ENCODE measurements around the gene S100A10.

Gene S100A10, protein sequence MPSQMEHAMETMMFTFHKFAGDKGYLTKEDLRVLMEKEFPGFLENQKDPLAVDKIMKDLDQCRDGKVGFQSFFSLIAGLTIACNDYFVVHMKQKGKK

DNA sequence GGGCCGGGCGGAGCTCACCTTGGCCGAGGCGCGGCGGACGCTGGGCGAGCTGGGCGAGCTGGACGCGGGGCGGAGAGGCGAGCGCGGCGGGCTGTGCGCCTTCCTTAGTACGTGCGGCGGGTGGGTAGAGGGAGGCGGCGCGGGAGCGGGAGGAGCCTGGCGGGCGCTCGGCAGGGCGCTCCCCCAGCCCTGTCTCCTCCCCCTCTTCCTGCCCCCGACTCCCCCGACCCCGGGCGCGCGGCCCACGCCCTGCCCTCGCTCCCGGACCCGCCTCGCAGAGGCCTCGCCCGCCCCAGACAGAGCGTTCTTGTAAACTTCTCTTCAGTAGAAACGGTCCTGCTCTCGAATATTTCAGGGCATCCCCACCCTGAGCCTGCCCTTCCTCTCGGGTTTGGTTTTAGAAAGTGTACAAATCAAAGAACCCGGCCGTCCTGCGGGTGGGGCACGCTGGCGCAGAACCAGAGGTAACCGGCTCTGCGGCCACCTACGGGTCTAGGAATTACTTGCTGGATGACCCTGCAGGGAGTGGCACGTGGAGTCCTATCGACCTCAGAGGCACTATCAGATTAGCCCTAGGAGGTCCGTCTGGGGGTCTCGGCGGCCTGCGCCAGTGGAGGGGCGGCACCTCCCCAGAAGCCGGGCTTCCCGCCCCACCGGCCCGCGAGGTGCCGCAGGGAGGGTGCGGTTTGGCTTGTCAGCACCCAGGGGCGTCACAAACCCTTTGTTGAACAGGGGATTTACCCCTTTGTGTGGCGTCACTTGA lies at the start of gene S100A10:
Gene S100A10 (minus strand): TSS at position 126 of the 763 bp plus-strand sequence. CDS start 7,629 bp downstream, outside the sequence.
- peak; percentile 53 to 68 for DNase-seq (ENCODE audit: extremely low read depth in 1 of 2, low read depth in 1 of 2)

DNA sequence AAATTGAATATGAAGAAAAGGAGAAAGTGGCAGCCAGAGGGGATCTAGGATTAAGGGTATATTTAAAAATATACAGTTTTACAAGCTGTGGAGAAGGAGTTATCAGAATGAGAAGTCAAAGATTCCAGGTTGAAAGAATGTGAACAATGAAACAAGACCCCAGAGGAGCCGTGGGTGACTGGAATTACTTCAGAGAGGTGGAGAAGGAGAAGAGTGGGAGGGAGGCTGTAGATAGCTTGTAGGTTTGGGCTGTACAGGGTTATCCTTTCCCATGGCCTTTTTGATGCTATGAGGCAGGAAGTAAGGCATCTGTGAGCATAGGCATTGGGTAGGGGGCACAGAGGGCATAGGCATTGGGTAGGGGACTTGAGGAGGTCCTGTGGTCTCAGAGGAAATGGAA lies 48.4 kb upstream of the S100A10 start:
- no peak for DNase-seq (ENCODE audit: extremely low read depth in 1 of 2, low read depth in 1 of 2)

DNA sequence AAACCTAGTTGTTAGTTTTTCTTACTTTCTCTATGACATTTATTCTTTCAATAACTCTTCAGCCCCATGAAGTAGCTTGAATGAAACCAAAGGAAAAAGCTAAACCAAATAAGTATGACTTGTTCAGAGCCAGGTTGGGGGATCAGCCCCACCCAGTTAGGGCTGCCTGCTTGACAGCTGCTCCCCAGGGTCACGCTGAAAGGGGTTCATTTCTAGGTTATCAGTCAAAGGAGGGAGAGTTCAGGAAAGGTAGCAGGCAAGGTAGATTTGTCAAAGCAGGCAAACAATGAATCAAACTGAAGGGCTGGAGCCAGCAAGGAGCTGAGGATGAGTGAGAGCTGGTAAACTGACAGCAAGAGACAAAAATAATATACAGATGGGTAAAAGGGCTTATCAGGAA lies 46.2 kb upstream of the S100A10 start:
- no peak for DNase-seq (ENCODE audit: extremely low read depth in 1 of 2, low read depth in 1 of 2)

DNA sequence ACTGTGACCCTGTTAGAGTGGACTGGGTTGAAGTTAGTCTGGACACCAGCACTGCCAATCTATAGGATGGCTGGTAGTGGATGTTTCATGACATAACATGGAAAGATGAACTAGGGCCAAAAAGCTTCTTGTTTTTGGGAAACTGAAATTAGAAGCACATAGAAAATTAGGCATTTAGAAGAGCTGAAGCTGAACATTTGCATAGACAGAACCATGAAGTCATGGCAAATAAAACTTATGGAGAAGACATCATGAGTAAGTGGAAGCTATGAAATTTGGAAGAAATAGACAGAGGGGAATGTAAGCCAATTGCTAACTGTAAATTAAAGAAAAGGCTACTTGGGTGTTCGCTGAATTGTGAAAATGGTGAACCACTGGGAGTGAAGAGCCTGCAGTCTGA lies 45.8 kb upstream of the S100A10 start:
- no peak for DNase-seq (ENCODE audit: extremely low read depth in 1 of 2, low read depth in 1 of 2)

DNA sequence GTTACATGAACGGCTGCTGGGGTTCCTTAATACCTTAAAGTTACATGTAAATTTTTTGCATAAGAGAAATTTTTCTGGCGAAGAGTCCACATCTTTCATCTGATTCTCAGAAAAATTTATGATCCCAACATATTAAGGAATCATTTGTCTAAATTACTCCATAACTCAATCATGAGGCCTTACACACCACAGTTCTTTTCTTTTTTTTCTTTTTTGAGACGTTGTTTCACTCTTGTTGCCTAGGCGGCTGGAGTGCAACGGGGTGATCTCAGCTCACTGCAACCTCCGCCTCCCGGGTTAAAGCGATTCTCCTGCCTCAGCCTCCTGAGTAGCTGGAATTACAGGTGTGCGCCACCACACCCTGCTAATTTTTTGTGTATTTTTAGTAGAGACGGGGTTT lies 45.2 kb upstream of the S100A10 start:
- no peak for DNase-seq (ENCODE audit: extremely low read depth in 1 of 2, low read depth in 1 of 2)

DNA sequence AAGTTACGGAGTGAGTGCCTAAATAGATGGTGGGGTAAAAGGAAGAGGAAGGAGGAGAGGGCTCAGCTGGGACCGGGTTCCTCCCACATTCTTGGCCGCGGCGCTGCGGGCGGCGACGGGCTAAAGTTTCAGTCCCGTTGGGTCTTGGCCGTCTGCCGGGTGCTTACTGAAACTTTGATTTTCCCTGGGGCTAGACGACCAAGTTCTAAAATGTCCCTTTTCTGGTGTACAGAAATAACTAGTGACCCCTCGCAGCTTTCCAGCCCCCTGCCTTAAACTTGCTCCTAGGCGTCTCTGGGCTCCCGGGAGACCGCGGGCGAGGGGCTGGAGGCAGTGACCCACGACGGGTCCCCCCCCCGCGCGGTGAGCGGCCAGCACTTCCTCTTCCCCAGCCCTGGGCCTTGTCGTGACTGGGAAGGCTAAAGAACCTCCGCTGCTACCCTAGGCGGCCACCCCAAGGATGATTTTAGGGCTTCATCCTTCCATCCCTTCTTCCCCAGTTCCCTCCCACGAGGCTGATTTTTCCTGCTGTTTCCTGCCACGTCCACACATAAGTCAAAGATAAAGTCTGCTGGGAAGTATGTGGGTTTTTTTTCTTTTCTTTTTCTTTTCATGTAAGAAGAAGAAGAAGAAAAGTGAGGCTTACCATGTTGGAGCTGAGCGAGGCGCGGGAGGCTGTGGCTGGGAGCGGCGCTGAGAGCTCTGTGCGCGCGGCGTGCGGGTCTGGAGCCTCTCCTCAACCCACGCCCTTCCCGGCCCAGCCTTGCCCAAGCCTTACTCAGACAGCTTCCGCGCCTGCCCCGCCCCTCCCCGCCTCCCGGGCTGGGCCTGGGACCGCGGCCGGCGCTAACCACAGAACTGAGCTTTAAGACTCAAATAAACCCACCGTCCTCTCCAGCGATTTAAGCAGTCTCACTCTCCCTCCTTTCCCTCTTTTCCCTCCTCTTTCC lies 42.9 kb upstream of the S100A10 start, which contains the start of gene S100A11:
Gene S100A11 (minus strand): TSS at position 738 of the 950 bp plus-strand sequence. CDS start 89 bp downstream, at position 649.
- DNase-seq (ENCODE audit: extremely low read depth in 1 of 2, low read depth in 1 of 2): peak; percentile 51 to 61

DNA sequence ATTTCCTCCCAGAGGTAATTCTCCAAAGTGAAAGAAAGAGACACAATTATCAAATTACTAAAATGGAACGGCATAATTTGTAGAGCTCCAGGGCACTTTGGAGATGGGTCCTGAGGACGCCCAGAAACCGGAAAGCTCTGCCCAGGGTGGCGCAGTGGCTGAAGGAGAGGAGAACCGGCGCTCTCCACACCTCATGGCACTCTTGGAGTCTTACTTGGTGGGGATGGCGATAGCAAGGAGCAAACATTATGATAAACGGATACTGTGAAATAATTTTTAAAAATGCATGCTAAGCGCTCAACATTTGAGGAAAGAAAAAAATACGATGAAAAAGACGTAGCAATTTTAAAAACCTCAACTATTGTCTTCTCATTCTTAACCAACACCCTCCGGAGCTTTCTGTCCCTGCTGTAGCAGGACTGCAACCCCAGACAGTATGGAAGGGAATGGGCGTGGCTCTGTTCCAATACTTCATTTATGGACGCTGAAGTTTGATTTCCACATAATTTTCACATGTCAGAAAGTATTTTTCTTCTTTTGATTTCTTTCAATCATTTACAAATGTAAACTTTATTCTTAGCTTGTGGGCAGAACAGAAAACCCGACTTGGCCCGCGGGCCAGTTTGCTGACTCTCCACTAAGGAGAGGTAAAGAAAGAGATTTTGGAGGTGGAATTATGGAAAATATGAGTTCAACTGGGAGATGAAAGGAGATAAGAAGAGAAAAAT lies 42.0 kb upstream of the S100A10 start:
- no peak for DNase-seq (ENCODE audit: extremely low read depth in 1 of 2, low read depth in 1 of 2)

DNA sequence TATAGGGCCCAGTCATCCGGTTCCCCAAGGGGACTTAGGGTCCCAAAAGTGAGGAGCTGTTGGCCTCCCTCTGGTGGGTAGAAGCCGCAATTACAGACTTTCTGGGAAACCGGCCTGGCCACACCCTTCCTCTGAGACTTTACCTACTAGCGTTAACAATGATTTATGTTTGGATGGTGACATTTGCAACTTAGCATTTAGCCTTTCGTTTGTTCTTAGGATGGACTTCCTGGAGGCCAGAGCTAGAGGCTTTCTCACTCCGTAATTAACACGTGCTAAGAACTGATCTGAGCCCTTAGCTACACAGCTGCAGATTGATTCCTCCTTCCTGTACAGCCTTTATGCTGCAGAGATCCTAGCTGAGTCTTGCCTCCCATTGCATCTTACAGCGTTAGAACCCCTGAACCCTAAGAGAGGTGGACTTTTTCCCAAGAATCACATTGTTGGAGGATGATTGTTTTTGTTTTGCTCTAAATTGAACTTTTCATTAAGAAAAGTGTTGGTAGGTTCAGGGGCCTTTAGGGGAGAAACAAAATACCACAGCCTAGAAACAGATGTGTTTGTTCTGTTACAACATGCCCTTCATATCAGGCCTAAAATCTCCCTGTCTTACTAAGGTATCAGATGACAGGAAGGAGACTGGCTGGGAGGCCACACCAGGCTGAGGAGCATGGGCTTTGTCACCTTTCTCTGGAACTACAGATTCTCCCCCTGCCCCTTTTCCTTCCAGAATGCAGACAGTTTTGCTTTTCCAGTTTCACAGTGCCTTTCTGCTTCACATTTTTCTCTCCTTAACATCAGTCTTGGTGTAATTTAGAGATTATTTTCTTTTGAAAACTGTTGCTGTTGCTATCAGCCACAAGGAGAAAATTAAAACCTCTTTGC lies 41.2 kb upstream of the S100A10 start:
- peak in 1 of 2 donors; percentile 36 for DNase-seq (ENCODE audit: extremely low read depth in 1 of 2, low read depth in 1 of 2)

DNA sequence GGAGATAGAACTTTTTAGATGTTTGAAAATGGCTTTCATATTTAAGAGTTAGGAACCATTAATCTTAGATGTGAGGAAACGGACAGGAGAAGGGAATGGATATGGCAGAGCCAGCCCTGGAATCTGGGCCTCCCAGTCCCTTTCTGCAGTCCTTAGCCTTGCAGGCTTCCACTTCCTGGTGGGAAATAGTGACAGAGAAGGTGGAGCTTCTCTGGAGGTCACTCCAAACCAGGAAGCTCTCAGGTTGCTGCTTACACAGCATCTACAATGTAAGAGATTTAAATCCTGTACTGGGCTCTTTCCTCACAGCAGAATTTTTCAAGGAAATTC lies 40.6 kb upstream of the S100A10 start:
- no peak for DNase-seq (ENCODE audit: extremely low read depth in 1 of 2, low read depth in 1 of 2)

DNA sequence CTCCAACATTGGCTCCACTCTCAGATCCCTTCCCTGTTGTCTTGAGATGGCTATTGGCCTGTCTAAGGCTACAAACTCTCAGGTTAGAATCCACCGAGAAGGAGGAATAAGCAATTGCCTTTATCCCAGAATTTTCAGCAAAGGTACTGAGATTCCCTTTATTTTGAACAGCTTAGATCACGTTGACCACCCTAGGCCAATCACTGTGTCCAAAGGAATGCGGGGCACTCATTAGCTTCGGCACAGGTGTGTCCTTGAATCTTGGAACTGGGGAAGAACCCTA lies 36.2 kb upstream of the S100A10 start:
- DNase-seq (ENCODE audit: extremely low read depth in 1 of 2, low read depth in 1 of 2): no peak

DNA sequence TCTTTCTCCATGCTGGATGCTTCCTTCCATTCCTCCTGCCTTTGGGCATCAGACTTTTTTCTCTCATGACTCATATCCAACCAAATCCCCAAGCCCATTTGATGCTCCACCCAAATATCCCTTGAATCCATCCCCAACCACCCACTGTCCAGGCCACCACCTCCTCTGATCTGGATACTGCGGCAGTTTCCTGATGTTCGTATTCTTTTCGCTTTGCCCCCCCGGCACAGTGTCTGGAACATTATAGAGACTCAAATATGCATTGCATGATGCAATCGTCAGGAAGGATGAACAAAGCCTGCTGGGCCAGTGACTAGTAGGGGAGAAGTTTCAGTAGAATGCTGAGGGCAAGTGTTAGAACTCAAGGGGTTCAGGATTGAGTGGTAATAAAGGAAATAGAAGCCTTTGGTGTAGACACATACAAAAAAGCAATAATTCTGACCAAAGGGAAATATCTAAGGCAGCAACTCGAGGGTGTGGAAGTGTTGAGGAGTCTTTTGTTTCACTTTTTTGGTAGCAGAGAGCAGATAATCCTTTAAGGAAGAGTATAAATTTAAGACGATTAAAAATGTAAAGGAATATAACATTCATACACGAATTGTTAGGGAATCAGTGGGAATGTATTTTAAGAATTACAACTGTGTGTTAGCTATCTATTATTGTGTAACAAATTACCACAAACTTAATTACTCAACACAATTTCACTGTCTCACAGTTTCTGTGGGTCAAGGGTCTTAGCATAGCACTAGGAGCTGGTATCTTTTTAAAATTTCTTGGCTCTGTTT lies 35.7 kb upstream of the S100A10 start:
- no peak for DNase-seq (ENCODE audit: extremely low read depth in 1 of 2, low read depth in 1 of 2)

DNA sequence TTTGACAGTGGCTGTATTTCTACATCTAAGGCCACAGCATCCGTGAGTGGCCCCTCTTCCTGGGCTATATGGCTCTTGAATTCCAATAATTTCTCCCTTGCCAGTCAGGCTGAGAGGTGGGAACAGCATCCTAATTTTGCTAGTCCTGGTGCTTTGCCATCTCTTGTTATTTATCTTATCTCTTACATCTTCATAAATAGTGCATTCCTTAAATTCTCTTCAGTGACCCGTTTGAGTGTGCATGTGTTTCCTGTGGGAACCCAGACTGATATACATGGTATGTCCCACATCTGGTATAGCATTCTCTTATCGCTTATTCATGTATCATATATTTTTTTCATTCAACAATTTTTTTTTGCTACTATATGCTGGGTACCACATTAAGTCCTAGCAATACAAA lies 33.2 kb upstream of the S100A10 start:
- DNase-seq (ENCODE audit: extremely low read depth in 1 of 2, low read depth in 1 of 2): no peak

DNA sequence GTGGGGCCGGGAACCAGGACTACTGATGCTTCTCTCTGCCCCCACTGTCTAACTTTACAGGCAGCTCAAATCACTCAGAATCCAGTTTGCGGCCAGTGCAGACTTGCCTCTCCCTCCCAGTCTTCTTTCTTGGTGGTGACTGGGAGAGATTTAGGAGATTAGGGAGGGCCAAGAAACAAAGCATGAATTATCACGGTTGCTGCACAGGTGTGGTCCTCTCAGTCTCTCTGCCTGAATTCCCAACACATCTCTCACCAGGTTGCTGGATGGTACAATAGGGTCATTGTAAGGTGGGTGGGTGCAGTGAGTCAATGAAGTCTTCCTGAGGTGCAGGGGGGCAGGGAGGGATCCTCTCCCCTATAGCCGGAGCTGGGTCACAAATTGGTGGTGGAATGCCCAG lies 30.6 kb upstream of the S100A10 start:
- DNase-seq (ENCODE audit: extremely low read depth in 1 of 2, low read depth in 1 of 2): no peak

DNA sequence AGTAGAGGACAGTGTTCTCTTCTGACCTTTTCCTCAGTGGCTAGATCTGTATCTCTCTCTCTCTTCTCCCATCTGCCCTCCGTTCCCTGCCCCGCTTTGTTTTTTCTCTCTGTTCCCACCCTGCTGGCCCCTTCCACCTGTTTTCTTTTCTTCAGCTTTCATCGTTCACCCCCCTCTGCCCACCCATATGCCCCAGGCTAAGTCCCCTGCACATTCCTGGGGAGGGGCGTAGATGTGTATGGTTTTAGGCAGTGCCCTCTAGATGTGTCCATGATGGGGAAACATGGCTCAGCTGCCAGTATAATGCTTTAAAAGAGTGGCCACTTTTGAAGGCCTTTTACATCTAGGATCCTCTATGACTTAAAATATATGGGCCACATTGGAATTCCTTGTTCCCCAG lies 29.6 kb upstream of the S100A10 start:
- DNase-seq (ENCODE audit: extremely low read depth in 1 of 2, low read depth in 1 of 2): no peak

DNA sequence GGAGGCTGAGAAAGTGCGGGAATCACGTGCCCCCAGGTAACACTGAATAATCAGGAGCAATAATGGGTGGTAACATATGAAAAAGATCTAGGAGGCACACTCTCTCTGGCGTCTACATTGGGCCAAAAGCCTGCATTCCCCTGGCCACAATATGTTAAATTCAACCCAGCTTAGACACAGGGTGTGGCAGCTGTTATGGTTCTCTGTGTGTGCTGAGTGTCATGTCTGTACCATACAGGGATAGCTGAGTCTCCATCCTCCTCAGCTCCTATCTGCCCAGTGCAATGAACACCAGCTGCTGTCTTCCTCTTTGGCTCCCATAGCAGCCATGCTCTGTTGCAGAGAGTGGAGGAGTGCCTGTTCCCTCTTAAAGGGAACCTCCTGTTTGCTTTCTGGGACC lies 28.8 kb upstream of the S100A10 start:
- DNase-seq (ENCODE audit: extremely low read depth in 1 of 2, low read depth in 1 of 2): no peak

DNA sequence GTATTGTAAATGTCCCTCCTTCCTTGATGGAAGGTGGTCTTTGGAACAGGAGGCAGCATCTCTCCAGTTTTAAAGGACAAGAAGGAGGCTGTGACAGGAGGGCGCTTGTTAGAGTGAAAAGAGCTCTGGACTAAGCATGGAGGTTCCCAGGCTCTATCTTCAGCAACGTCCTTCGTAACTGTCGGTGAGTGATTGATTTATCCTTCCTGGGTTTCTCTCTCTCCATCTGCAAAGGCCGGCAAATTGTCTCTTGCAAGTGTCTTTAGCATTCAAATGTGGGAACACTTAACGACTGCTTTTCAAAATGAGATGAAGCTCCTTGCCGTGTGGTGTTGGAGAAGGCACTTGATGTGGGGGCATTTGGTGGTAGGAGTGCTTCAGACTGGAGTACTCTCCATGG lies 27.9 kb upstream of the S100A10 start:
- no peak for DNase-seq (ENCODE audit: extremely low read depth in 1 of 2, low read depth in 1 of 2)

DNA sequence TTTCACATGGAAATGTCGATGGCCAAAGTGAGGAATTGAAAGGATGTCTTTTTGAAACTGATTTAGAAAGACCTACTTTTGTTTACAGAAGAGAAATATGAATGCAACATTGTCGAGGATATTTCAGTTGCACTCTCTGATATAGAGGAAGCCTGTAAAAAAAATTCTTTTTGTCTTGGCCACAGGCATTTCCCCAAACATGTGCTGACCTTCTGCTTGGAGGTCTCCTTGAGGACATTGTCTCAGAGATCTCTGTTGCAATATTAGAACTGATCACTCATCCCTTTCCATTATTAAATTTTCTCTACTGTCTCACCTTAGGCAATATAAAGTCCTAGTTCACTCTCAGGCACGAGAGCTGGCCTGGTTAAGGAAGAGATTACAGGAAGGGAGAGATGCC lies 27.2 kb upstream of the S100A10 start:
- no peak for DNase-seq (ENCODE audit: extremely low read depth in 1 of 2, low read depth in 1 of 2)

DNA sequence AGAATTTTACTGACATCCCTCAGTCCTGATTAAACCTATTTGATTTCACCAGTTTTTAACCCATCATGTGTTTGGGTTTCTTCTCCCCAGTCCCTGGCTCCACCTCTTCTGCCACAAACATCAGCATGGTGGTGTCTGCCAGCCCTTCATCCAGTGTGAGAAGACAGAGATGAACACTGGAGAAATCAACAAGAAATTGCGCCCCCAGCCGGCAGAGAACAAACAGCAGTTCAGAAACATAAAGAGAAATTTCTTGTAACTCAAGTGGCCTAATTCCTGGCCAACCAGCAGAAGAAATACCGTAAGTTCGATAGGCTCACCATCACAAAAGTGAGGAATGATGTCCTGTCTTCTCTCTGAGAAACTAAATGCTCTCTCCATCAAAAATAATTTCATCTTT lies 24.9 kb upstream of the S100A10 start:
- no peak for DNase-seq (ENCODE audit: extremely low read depth in 1 of 2, low read depth in 1 of 2)

DNA sequence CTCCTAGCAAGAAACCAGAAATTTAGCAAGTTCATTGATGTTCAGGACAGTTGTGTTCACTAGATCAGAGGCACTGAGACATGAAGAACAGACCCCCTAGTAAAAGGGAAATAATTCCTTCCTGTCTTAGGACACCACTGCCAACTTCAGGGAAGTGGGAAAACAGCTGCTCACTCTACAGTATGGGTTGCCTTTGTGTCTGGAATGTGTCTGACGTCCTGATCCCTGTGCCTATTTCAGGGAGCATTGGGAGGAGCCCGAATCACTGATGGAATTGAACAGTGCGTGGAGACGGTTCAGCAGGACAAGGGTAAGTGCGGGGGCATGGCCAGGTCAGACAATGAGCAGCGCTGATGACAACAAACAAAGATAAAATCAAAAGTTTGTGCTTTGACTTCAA lies 22.1 kb upstream of the S100A10 start:
- no peak for DNase-seq (ENCODE audit: extremely low read depth in 1 of 2, low read depth in 1 of 2)

DNA sequence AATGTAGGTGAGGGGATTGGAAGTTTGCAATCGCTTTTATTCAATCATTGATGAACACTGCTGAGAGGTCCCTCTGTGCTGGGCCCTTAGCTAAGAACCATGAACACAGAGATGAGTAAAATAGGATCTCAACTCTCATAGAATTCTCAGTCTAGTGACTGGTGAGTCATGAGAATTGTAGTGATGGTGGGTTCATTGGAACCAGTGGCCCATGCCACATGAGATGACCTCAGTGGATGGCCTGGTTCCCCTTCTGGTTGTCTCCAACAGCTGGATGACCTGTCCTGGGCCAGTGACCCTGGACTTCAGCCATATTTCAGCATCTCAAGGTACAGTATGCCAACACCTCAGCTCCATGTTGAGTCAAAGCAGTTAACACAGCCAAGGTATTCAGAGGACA lies 21.3 kb upstream of the S100A10 start:
- no peak for DNase-seq (ENCODE audit: extremely low read depth in 1 of 2, low read depth in 1 of 2)
